H9 (cell line): ENCODE measurements around the gene OXTR. TPM values are rescaled to one million over a fixed set of nuclear protein-coding genes. Genes with fewer than 3 reads are reported as not detected.
A peak's percentile ranks its signal among the peaks of the same experiment; 100 is the strongest.

ENCODE experiments used
- DNase-seq: peaks from one replicate; pipeline ENCODE4 v3.0.0-alpha.2; 2017
- H2AFZ ChIP-seq: one replicate; pipeline ENCODE4 v1.6.1; 2013; ENCODE audit warnings: mild to moderate bottlenecking, low read length, control low read depth, moderate library complexity
- H2AK5ac ChIP-seq: 2 replicates; pipeline ENCODE4 v1.6.1; 2013; ENCODE audit warnings: low read length, control low read depth, mixed read lengths; ENCODE audit not compliant: insufficient read length
- H2BK120ac ChIP-seq: one replicate; pipeline ENCODE4 v1.6.1; 2013; ENCODE audit warnings: low read depth, mild to moderate bottlenecking, low read length, control low read depth, inconsistent platforms; ENCODE audit not compliant: poor library complexity, severe bottlenecking
- H2BK12ac ChIP-seq: 2 replicates; pipeline ENCODE4 v1.6.1; 2013; ENCODE audit warnings: low read length, control low read depth, mixed read lengths, low read depth; ENCODE audit not compliant: insufficient read length
- H2BK15ac ChIP-seq: 2 replicates; pipeline ENCODE4 v1.6.1; 2013; ENCODE audit warnings: low read depth, low read length, control low read depth
- H2BK20ac ChIP-seq: one replicate; pipeline ENCODE4 v1.6.1; 2013; ENCODE audit warnings: low read depth, mild to moderate bottlenecking, low read length, control low read depth, inconsistent platforms; ENCODE audit not compliant: poor library complexity, severe bottlenecking
- H2BK5ac ChIP-seq: 2 replicates; pipeline ENCODE4 v1.6.1; 2013; ENCODE audit warnings: low read length, control low read depth, mixed read lengths; ENCODE audit not compliant: insufficient read length
- H3K14ac ChIP-seq: 2 replicates; pipeline ENCODE4 v1.6.1; 2013; ENCODE audit warnings: low read length, control low read depth; ENCODE audit not compliant: insufficient read depth
- H3K18ac ChIP-seq: 2 replicates; pipeline ENCODE4 v1.6.1; 2013; ENCODE audit warnings: low read depth, mild to moderate bottlenecking, mixed read lengths, low read length, control low read depth; ENCODE audit not compliant: insufficient read length
- H3K23ac ChIP-seq: 2 replicates; pipeline ENCODE4 v1.6.1; 2013; ENCODE audit warnings: low read length, control low read depth, mixed read lengths, low read depth; ENCODE audit not compliant: insufficient read length
- H3K23me2 ChIP-seq: 2 replicates; pipeline ENCODE4 v1.6.1; 2013; ENCODE audit warnings: low read depth, mild to moderate bottlenecking, mixed read lengths, low read length, control low read depth; ENCODE audit not compliant: insufficient read length, poor library complexity, severe bottlenecking
- H3K27ac ChIP-seq: 2 replicates; pipeline ENCODE4 v1.5.1; 2013; ENCODE audit warnings: low read length, control low read depth, mixed read lengths, low read depth; ENCODE audit not compliant: insufficient read length
- H3K27me3 ChIP-seq: 2 replicates; pipeline ENCODE4 v1.6.1; 2013; ENCODE audit warnings: low read length, control low read depth, inconsistent platforms; ENCODE audit not compliant: insufficient read depth
- H3K4ac ChIP-seq: 2 replicates; pipeline ENCODE4 v1.6.1; 2013; ENCODE audit warnings: low read depth, mild to moderate bottlenecking, control low read depth, inconsistent platforms, low read length, moderate library complexity
- H3K4me1 ChIP-seq: 2 replicates; pipeline ENCODE4 v1.6.1; 2013; ENCODE audit warnings: low read length, control low read depth, inconsistent platforms; ENCODE audit not compliant: insufficient read depth
- H3K4me2 ChIP-seq: 2 replicates; pipeline ENCODE4 v1.6.1; 2013; ENCODE audit warnings: low read length, control low read depth, mixed read lengths; ENCODE audit not compliant: insufficient read length, insufficient read depth
- H3K56ac ChIP-seq: 2 replicates; pipeline ENCODE4 v1.6.1; 2013; ENCODE audit warnings: low read depth, mild to moderate bottlenecking, mixed read lengths, low read length, control low read depth; ENCODE audit not compliant: insufficient read length
- H3K79me1 ChIP-seq: 2 replicates; pipeline ENCODE4 v1.6.1; 2013; ENCODE audit warnings: low read depth, mild to moderate bottlenecking, moderate library complexity, low read length, control low read depth, inconsistent platforms; ENCODE audit not compliant: insufficient read depth, poor library complexity, severe bottlenecking
- H3K79me2 ChIP-seq: 2 replicates; pipeline ENCODE4 v1.6.1; 2013; ENCODE audit warnings: low read length, control low read depth, inconsistent platforms; ENCODE audit not compliant: insufficient read depth
- H3K9ac ChIP-seq: 2 replicates; pipeline ENCODE4 v1.6.1; 2013; ENCODE audit warnings: low read length, control low read depth, mixed read lengths; ENCODE audit not compliant: insufficient read length; ENCODE audit errors: extremely low read depth
- H3K9me3 ChIP-seq: one replicate; pipeline ENCODE4 v1.6.1; 2013; ENCODE audit warnings: low read depth, low read length, inconsistent platforms; ENCODE audit not compliant: control insufficient read depth
- H3T11ph ChIP-seq: one replicate; pipeline ENCODE4 v1.6.1; 2013; ENCODE audit warnings: mild to moderate bottlenecking, low read length, control low read depth, inconsistent platforms
- H4K20me1 ChIP-seq: one replicate; pipeline ENCODE4 v1.6.1; 2013; ENCODE audit not compliant: control insufficient read depth, insufficient read length, insufficient read depth
- H4K5ac ChIP-seq: 2 replicates; pipeline ENCODE4 v1.6.1; 2013; ENCODE audit warnings: low read depth, mild to moderate bottlenecking, mixed read lengths, low read length, control low read depth; ENCODE audit not compliant: insufficient read length
- H4K8ac ChIP-seq: replicated peaks from 2 replicates; pipeline ENCODE4 v1.6.1; 2013; ENCODE audit warnings: low read length, control low read depth, mixed read lengths, low read depth; ENCODE audit not compliant: insufficient read length
- H4K91ac ChIP-seq: 2 replicates; pipeline ENCODE4 v1.6.1; 2013; ENCODE audit warnings: low read depth, mild to moderate bottlenecking, moderate library complexity, mixed read lengths, low read length, control low read depth; ENCODE audit not compliant: insufficient read length
- H3K27ac Mint-ChIP-seq, 3 experiments: 2 replicates in 2 of 3; 3 replicates in 1 of 3; pipeline ENCODE4 v1.8.0; 2020 to 2021; ENCODE audit warnings: mixed read lengths in 3 of 3, mild to moderate bottlenecking in 1 of 3, moderate library complexity in 1 of 3
- H3K27me3 Mint-ChIP-seq: 2 replicates; pipeline ENCODE4 v1.8.0; 2021; ENCODE audit warnings: low read depth, mild to moderate bottlenecking, moderate library complexity, mixed read lengths
- H3K36me3 Mint-ChIP-seq, 3 experiments: 2 replicates in 2 of 3; 3 replicates in 1 of 3; pipeline ENCODE4 v1.8.0; 2020 to 2021; ENCODE audit warnings: low read depth in 3 of 3, mixed read lengths in 3 of 3; ENCODE audit not compliant: insufficient read depth in 1 of 3
- H3K4me1 Mint-ChIP-seq, 2 experiments: 2 replicates each; pipeline ENCODE4 v1.8.0; 2020; ENCODE audit warnings: mixed read lengths in 2 of 2
- H3K4me3 Mint-ChIP-seq, 2 experiments: 2 replicates in 1 of 2; 3 replicates in 1 of 2; pipeline ENCODE4 v1.8.0; 2020 to 2021; ENCODE audit warnings: mild to moderate bottlenecking in 2 of 2, mixed read lengths in 2 of 2, moderate library complexity in 1 of 2
- H3K9me3 Mint-ChIP-seq, 2 experiments: 2 replicates in 1 of 2; 3 replicates in 1 of 2; pipeline ENCODE4 v1.8.0; 2020; ENCODE audit warnings: mild to moderate bottlenecking in 2 of 2, mixed read lengths in 2 of 2, moderate library complexity in 1 of 2
- WGBS: extraction: QIAGEN DNeasy Blood & Tissue Kit; methylation state at CpG from one replicate; pipeline ENCODE4 v1.1.7; 2013; ENCODE audit warnings: missing lambda C conversion rate, low lambda C conversion rate, mixed read lengths; ENCODE audit not compliant: insufficient read length; ENCODE audit errors: extremely low coverage; 5-methylcytosine and 5-hydroxymethylcytosine counted together
- total RNA-seq: library from RNA; stranded (reverse); gene quantifications from 2 replicates; pipeline ENCODE4 v1.2.1, GENCODE V29; 2021
- TF ChIP-seq, protein P1 (sequence below): fragments of 200-600 bp; sonication (generic); conservative IDR thresholded peaks from 3 replicates; pipeline ENCODE4 v1.8.0; 2021; ENCODE audit warnings: antibody characterized with exemption, mild to moderate bottlenecking

Gene OXTR
- total RNA-seq, 1 experiment from 2014 or later = 1.7 TPM

DNA sequence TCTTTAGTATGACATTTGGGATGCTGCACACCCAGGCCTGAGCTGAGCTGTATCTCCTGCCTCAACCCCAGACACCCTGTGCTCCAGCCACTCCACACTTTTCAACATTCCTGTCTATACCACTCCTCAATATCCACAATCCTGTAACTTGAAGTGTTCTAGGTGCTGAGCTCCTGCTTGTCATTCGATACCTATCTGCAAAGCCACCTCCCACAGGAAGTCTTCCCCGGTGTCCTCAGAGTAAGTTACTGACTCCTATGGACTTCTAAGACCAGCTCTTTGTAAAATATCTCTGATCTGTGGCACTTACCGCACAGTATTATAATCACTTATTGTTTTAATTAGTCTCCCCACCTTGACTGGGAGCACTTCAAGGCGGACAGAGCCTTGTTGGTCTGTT, 37.0 kb downstream of the OXTR start:
- H3K14ac ChIP-seq = no peak overlapping the region
- no peaks in the 10 kb centered on the region for H3K4me1 ChIP-seq
- H3K79me1 ChIP-seq = no peaks in the 10 kb centered on the region
- H2BK12ac ChIP-seq = no peak overlapping the region
- H3K27ac Mint-ChIP-seq = no peak overlapping the region
- H3K9me3 Mint-ChIP-seq = no peaks in the 10 kb centered on the region; a peak in 1 of 5 replicates
- no peak overlapping the region for H2BK5ac ChIP-seq
- H3K9ac ChIP-seq = no peak overlapping the region
- no peak overlapping the region for H2BK15ac ChIP-seq
- no peak overlapping the region for H3K23ac ChIP-seq
- H3K27me3 ChIP-seq = no peaks in the 10 kb centered on the region
- no peak overlapping the region for H4K91ac ChIP-seq
- peaks cover 8 to 11% of the 10 kb centered on the region in 2 experiments for H3K4me1 Mint-ChIP-seq
- H3K9me3 ChIP-seq = no peaks in the 10 kb centered on the region
- no peak overlapping the region for H4K8ac ChIP-seq
- H2AFZ ChIP-seq = no peak overlapping the region
- H3K27me3 Mint-ChIP-seq = peaks cover 74% of the 10 kb centered on the region
- H2AK5ac ChIP-seq = no peak overlapping the region
- no peak overlapping the region for H3K18ac ChIP-seq
- H3K56ac ChIP-seq = no peak overlapping the region
- TF ChIP-seq, protein P1, sequence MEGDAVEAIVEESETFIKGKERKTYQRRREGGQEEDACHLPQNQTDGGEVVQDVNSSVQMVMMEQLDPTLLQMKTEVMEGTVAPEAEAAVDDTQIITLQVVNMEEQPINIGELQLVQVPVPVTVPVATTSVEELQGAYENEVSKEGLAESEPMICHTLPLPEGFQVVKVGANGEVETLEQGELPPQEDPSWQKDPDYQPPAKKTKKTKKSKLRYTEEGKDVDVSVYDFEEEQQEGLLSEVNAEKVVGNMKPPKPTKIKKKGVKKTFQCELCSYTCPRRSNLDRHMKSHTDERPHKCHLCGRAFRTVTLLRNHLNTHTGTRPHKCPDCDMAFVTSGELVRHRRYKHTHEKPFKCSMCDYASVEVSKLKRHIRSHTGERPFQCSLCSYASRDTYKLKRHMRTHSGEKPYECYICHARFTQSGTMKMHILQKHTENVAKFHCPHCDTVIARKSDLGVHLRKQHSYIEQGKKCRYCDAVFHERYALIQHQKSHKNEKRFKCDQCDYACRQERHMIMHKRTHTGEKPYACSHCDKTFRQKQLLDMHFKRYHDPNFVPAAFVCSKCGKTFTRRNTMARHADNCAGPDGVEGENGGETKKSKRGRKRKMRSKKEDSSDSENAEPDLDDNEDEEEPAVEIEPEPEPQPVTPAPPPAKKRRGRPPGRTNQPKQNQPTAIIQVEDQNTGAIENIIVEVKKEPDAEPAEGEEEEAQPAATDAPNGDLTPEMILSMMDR = no peak
- no peaks in the 10 kb centered on the region for H3K36me3 Mint-ChIP-seq
- WGBS = no CpG with 5 or more reads among the region's 4 CpGs
- no peaks in the 10 kb centered on the region for H3K79me2 ChIP-seq
- no peak overlapping the region for H4K5ac ChIP-seq
- H3K4me3 Mint-ChIP-seq = no peak overlapping the region
- H3T11ph ChIP-seq = no peak overlapping the region
- H2BK20ac ChIP-seq = no peak overlapping the region
- no peak overlapping the region for H3K4ac ChIP-seq
- no peak overlapping the region for H2BK120ac ChIP-seq
- no peaks in the 10 kb centered on the region for H3K23me2 ChIP-seq
- H4K20me1 ChIP-seq = no peaks in the 10 kb centered on the region
- no peak overlapping the region for H3K27ac ChIP-seq
- peak; percentile 42 for DNase-seq
- no peak overlapping the region for H3K4me2 ChIP-seq
